Measurements from ENCODE around the gene ARHGAP5. TPM values are rescaled to one million over a fixed set of nuclear protein-coding genes. Genes with fewer than 3 reads are reported as not detected.

The ARHGAP5 gene
- total RNA-seq, 2 experiments from 2014 or later, result 42.5 to 49.4 TPM

- DNase-seq, result no peak
- H3K4me1 Mint-ChIP-seq, result no peaks in the 10 kb centered on the region
- H3K27ac Mint-ChIP-seq, result no peak overlapping the region
- peaks cover 6% of the 10 kb centered on the region for H3K27me3 Mint-ChIP-seq
- no peak for ATAC-seq (ENCODE audit: low read depth)
- no peaks in the 10 kb centered on the region for H3K36me3 Mint-ChIP-seq
- no peaks in the 10 kb centered on the region for H3K9me3 Mint-ChIP-seq
- no peak overlapping the region for H3K4me3 Mint-ChIP-seq
- POLR2A ChIA-PET, result no interaction called here
These were observed 12.2 kb upstream of the ARHGAP5 start for GRCh38 chr14:32064931-32065330.

DNA sequence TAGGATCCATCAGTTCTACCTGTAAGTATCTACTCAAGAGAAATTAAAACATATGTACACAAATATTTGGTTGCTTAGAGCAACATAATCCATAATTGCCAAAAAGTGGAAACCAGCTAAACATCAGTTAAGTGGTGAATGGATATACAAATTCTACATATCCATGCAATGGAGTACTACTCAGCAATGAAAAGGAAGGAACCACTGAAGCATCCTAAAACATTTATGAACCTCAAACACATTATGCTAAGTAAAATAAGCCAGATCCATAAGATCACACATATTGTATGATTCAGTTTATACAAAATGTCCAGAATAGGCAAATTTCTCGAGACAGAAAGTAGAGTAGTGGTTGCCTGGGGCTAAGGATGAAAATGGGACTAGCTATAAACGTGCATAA is 8.4 kb upstream of the ARHGAP5 start:
- no peaks in the 10 kb centered on the region for H3K36me3 Mint-ChIP-seq
- H3K4me3 Mint-ChIP-seq, result no peak overlapping the region
- ATAC-seq (ENCODE audit: low read depth), result no peak
- POLR2A ChIA-PET, result no interaction called here
- no peak for DNase-seq
- no peak overlapping the region for H3K27ac Mint-ChIP-seq
- peaks cover 6% of the 10 kb centered on the region for H3K27me3 Mint-ChIP-seq
- H3K9me3 Mint-ChIP-seq, result no peaks in the 10 kb centered on the region
- no peaks in the 10 kb centered on the region for H3K4me1 Mint-ChIP-seq

DNA sequence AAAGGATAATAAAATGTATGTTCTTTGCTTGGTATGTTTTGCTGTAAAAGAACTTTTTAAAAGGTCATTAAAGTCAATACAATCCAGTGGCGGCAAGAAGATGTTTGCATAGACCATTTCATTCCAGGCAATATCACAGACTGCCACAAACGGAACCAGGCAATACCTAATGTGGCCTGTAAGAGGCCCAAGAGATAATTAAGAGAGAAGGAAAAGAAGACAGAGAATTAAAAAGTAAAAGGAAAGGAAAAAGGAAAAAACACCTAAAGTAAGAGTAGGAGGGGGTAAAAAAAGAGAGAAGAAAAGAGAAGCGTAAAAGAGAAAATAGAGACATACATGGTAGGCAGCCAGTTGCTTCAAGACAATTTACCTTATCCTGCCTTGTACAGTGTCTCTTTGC is 6.8 kb upstream of the ARHGAP5 start:
- POLR2A ChIA-PET, result no interaction called here
- no peaks in the 10 kb centered on the region for H3K4me1 Mint-ChIP-seq
- H3K9me3 Mint-ChIP-seq, result no peaks in the 10 kb centered on the region
- no peak overlapping the region for H3K27ac Mint-ChIP-seq
- no peaks in the 10 kb centered on the region for H3K36me3 Mint-ChIP-seq
- H3K4me3 Mint-ChIP-seq, result no peak overlapping the region
- no peak for DNase-seq
- H3K27me3 Mint-ChIP-seq, result peaks cover 15% of the 10 kb centered on the region
- ATAC-seq (ENCODE audit: low read depth), result no peak

DNA sequence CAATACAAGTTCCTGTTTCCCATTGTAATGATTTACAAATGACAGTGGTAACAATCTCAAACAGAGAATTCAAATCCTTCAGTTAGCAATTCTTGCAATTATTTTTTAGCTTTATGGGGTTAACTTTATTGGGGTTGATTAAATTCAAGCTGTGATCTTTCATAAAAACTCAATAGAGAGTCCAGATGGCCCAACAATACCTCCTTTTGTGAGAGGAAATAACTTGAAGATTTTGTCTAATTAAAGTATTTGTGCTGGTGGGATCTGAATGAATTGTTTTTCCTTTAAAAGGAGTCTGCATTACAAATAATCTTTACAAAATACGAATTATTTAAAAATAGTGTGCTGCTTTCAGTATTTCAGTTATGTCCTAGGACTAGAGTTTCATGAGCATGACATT is 4.4 kb upstream of the ARHGAP5 start:
- POLR2A ChIA-PET, result no interaction called here
- H3K4me3 Mint-ChIP-seq, result no peak overlapping the region
- ATAC-seq (ENCODE audit: low read depth) (no peak), DNase-seq (no peak)
- no peaks in the 10 kb centered on the region for H3K9me3 Mint-ChIP-seq
- peaks cover 8% of the 10 kb centered on the region for H3K4me1 Mint-ChIP-seq
- H3K27ac Mint-ChIP-seq, result no peak overlapping the region
- H3K27me3 Mint-ChIP-seq, result peaks cover 12% of the 10 kb centered on the region
- H3K36me3 Mint-ChIP-seq, result no peaks in the 10 kb centered on the region

GRCh38 chr14:32073537-32074189 is 3.4 kb upstream of the ARHGAP5 start:
- no peaks in the 10 kb centered on the region for H3K9me3 Mint-ChIP-seq
- ATAC-seq (ENCODE audit: low read depth), result no peak
- no peaks in the 10 kb centered on the region for H3K36me3 Mint-ChIP-seq
- peaks cover 12% of the 10 kb centered on the region for H3K27me3 Mint-ChIP-seq
- no peak overlapping the region for H3K27ac Mint-ChIP-seq
- DNase-seq, result no peak
- POLR2A ChIA-PET, result no interaction called here
- H3K4me3 Mint-ChIP-seq, result no peak overlapping the region
- H3K4me1 Mint-ChIP-seq, result peaks cover 11% of the 10 kb centered on the region

- H3K4me3 Mint-ChIP-seq, result no peak overlapping the region
These were observed 2.1 kb upstream of the ARHGAP5 start for GRCh38 chr14:32074887-32075572.

GRCh38 chr14:32075672-32076277 is 1.3 kb upstream of the ARHGAP5 start:
- no peak for DNase-seq
- H3K27ac Mint-ChIP-seq, result peak overlapping the region; percentile 90

More at GRCh38 chr14:32074887-32075572, 2.1 kb upstream of the ARHGAP5 start:
- H3K4me1 Mint-ChIP-seq, result peaks cover 18% of the 10 kb centered on the region
- POLR2A ChIA-PET, result no interaction called here
- peaks cover 12% of the 10 kb centered on the region for H3K27me3 Mint-ChIP-seq
- ATAC-seq (ENCODE audit: low read depth), result no peak
- H3K9me3 Mint-ChIP-seq, result no peaks in the 10 kb centered on the region
- no peak overlapping the region for H3K27ac Mint-ChIP-seq
- no peak for DNase-seq
- H3K36me3 Mint-ChIP-seq, result no peaks in the 10 kb centered on the region

GRCh38 chr14:32076278-32077080 is 625 bp upstream of the ARHGAP5 start:
- H3K27me3 Mint-ChIP-seq, result peaks cover 12% of the 10 kb centered on the region
- peaks cover 24% of the 10 kb centered on the region for H3K4me1 Mint-ChIP-seq
- ATAC-seq (ENCODE audit: low read depth) (peak; percentile 58), DNase-seq (peak; percentile 87)
- H3K27ac Mint-ChIP-seq, result peak overlapping the region; percentile 90
- H3K9me3 Mint-ChIP-seq, result no peaks in the 10 kb centered on the region
- H3K36me3 Mint-ChIP-seq, result peaks cover 3% of the 10 kb centered on the region
- POLR2A ChIA-PET, result interaction anchor here (0.9 to 1.2 kb wide), 4 partner anchors 126 to 488 kb away, joined by 3 to 8 read pairs (median 3); partner anchors contain the start of genes RNU6-7 and RNU6-8
- peak overlapping the region; percentile 96 for H3K4me3 Mint-ChIP-seq

More at GRCh38 chr14:32075672-32076277, 1.3 kb upstream of the ARHGAP5 start:
- H3K4me3 Mint-ChIP-seq, result peak overlapping the region; percentile 96
- peaks cover 12% of the 10 kb centered on the region for H3K27me3 Mint-ChIP-seq
- ATAC-seq (ENCODE audit: low read depth), result peak; percentile 25
- POLR2A ChIA-PET, result interaction anchor here (1.0 to 1.2 kb wide), 3 partner anchors 126 to 173 kb away, joined by 3 to 8 read pairs (median 3); partner anchors contain the start of genes RNU6-7 and RNU6-8
- H3K36me3 Mint-ChIP-seq, result no peaks in the 10 kb centered on the region
- H3K9me3 Mint-ChIP-seq, result no peaks in the 10 kb centered on the region
- peaks cover 22% of the 10 kb centered on the region for H3K4me1 Mint-ChIP-seq

- POLR2A ChIA-PET, result interaction anchor here (0.5 to 1.2 kb wide), 5 partner anchors 52 to 136 kb away, joined by 3 to 7 read pairs (median 4); partner anchors contain the start of gene RNU6-8
- H3K4me3 Mint-ChIP-seq, result peak overlapping the region; percentile 96
- no peaks in the 10 kb centered on the region for H3K9me3 Mint-ChIP-seq
- peaks cover 12% of the 10 kb centered on the region for H3K27me3 Mint-ChIP-seq
- H3K36me3 Mint-ChIP-seq, result peaks cover 5% of the 10 kb centered on the region
- DNase-seq, result no peak
- ATAC-seq (ENCODE audit: low read depth), result peak; percentile 19
- H3K4me1 Mint-ChIP-seq, result peaks cover 27% of the 10 kb centered on the region
- peak overlapping the region; percentile 92 for H3K27ac Mint-ChIP-seq
These were observed 1.1 kb downstream of the ARHGAP5 start for GRCh38 chr14:32078023-32078857.

GRCh38 chr14:32078858-32079216 is 1.7 kb downstream of the ARHGAP5 start:
- Mint-ChIP-seq H3K36me3 (peaks cover 5% of the 10 kb centered on the region), H3K4me3 (peak overlapping the region; percentile 96), H3K27ac (peak overlapping the region; percentile 92), H3K4me1 (peaks cover 27% of the 10 kb centered on the region), H3K27me3 (peaks cover 10% of the 10 kb centered on the region), H3K9me3 (no peaks in the 10 kb centered on the region)
- no peak for ATAC-seq (ENCODE audit: low read depth)
- DNase-seq, result no peak
- POLR2A ChIA-PET, result interaction anchor here (1.0 kb wide), 1 partner anchor 124 kb away, joined by 4 read pairs; the partner anchor contains the start of gene RNU6-8

DNA sequence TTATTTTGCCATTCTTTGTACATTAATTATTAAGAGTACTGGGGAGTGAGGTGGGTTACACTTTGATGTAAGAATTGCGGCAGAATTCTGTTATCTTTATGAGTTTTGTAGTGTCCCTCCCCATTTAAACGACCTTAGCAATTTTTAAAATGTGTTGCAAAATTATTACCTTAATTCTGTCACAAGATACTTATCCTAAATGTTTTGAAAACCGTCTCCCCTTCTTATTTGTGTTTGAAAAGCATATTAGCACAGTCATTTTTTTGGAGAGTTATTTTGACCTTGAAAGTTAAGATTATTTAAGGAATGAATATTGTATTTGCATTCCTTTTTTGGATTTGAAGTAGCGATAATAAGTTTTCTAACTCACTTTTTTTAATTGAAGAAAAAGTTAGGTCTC is 2.2 kb downstream of the ARHGAP5 start:
- H3K36me3 Mint-ChIP-seq, result peaks cover 5% of the 10 kb centered on the region
- H3K27me3 Mint-ChIP-seq, result peaks cover 10% of the 10 kb centered on the region
- ATAC-seq (ENCODE audit: low read depth) (no peak), DNase-seq (no peak)
- no peaks in the 10 kb centered on the region for H3K9me3 Mint-ChIP-seq
- peaks cover 27% of the 10 kb centered on the region for H3K4me1 Mint-ChIP-seq
- peak overlapping the region; percentile 92 for H3K27ac Mint-ChIP-seq
- POLR2A ChIA-PET, result no interaction called here
- peak overlapping the region; percentile 96 for H3K4me3 Mint-ChIP-seq

DNA sequence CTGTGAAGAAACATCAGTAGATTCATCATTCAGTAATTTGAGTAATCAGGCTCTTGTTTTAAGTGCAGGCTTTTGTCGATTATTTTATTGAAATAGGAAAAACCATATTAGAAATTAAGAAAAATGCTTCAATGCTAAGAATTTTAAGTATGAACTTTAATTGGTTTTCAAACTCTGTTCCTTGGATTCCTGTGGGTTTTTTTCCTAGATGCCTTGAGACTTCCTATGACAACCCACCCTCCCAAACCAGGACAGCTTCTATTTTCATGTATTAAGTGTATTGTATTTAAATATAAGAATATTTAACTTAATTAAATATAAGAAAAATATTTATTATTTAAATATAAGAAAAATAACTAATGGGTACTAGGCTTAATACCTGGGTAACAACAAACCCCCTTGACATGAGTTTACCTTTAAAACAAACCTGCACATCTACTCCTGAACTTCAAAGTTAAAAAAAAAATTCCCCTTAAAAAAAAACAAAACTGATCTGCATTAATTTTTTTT is 3.0 kb downstream of the ARHGAP5 start:
- Mint-ChIP-seq H3K9me3 (no peaks in the 10 kb centered on the region), H3K27ac (no peak overlapping the region), H3K4me1 (peaks cover 32% of the 10 kb centered on the region), H3K36me3 (peaks cover 9% of the 10 kb centered on the region), H3K4me3 (no peak overlapping the region), H3K27me3 (peaks cover 5% of the 10 kb centered on the region)
- POLR2A ChIA-PET, result no interaction called here
- DNase-seq (no peak), ATAC-seq (ENCODE audit: low read depth) (no peak)
